Suppressor macrophage treated with lipopolysaccharide for 4 hours (primary cell): ENCODE measurements around the gene ADAT3.

Source experiments
- DNase-seq: peaks from one replicate; pipeline ENCODE4 v3.0.0-alpha.2; 2020

Gene ADAT3

GRCh38 chr19:1905110-1905862 lies at the start of gene ADAT3, which contains the start of gene SCAMP4:
Gene ADAT3, plus strand, starts transcription at chr19:1905399. Its CDS starts 6,649 bp downstream, at chr19:1912048.
Gene SCAMP4, plus strand, starts transcription at chr19:1905399. Its CDS starts 9,621 bp downstream, at chr19:1915020.
- peak; percentile 99 for DNase-seq

- peak; percentile 35 for DNase-seq
Observed at GRCh38 chr19:1855828-1856255, 49.4 kb upstream of the ADAT3 start.

- DNase-seq, result no peak
Observed at GRCh38 chr19:1856345-1856697, 48.9 kb upstream of the ADAT3 start.

DNA sequence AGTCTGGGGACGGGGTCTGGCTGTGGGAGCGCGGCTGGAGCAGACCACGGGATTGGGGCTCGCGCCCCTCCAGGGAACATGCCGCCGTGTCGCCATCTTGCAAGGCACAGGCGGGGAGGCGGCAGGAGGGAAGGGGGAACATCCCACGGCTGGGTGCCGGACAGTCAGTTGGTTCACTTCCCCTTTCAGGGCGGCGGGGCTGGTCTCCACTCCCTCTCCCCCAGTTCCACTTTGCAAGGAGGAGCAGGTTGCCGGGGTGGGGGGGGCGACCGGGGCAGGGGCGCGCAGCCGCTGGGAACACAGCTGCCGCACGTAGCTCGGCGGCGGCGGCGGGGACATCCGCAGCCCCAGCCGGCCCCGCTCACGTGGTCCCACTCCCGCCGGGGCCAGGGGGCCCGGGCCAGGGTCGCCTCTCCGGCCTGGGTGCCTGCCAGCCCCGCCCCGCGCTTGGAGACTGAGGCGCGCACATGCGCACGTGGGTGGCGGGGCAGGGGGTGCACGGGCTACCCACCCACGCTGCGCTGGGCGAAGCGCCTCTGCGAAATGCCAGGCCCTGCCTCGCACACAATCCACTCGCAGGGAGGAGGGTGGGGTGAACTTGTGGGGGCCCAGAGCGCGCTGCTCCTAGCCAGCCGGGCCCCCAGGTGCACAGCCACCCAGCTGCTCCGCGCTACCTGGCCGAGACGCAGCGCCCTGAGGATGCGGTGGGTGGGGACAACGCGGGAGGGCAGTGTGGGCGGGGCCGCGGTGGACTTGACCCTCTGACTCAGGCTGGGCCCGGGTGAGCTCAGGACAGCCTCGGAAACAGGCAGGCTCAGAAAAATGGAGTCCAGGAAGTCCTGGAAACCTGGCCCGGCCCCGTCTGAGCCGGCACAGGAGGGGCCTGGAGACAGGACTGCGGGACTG lies 48.2 kb upstream of the ADAT3 start:
- peak; percentile 94 for DNase-seq

GRCh38 chr19:1857648-1858326 lies 47.4 kb upstream of the ADAT3 start:
- DNase-seq, result no peak

DNA sequence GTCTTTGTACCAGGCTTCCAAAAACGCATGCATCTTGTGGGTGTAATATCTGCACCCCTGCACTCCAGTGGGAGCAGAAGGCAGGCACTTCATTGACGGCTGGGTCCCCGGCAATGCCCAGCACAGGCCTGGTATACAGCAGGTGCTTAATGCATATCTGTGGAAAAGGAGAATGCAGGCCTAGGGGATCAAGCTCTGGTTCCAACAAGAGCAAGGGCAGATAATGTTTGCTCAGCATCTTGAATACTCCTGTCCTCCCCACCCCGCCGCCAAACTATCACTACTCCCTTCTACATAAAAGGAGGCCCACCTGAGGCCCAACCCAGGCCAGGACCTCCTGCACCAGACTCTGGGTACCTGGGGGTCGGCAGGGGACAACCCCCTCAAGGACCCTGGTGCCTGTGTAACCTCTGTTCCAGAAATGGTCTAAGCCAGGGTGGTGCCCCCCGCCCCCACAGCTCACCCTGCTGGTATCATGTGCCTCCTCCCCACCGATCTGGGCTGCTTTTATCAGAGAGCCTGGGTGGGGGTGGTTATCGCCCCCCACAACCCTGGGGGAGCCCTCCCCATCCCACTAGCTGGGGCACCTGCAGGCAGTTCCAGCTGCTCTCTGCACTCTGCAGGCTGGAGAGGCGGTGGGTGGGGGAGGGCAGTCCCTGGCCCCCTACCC lies 46.7 kb upstream of the ADAT3 start:
- no peak for DNase-seq

DNA sequence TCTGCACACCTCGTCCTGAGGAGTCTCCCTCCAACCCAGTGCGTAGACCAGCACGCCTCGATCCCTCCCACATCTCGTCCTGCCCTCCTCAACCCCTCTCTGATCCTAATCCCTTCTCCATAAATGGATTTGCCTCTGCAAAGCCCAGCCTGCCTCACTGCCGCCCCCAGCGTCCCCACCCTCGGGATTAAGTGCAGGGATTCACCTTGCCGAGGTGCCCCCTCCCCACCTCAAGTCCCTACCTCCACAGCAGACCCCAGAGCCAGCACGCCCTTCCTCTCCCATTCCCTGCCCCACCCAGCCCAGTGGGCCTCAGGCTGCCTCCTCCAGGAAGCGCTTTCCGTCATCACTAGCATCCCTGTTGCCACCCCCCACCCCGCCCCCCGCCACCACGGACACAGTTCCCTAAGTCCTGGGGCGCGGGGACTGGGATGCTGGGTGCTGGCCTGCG lies 45.8 kb upstream of the ADAT3 start:
- DNase-seq, result no peak

- peak; percentile 68 for DNase-seq
Observed at GRCh38 chr19:1860042-1860775, 45.0 kb upstream of the ADAT3 start.

- no peak for DNase-seq
Observed at GRCh38 chr19:1860821-1861598, 44.2 kb upstream of the ADAT3 start.

- peak; percentile 31 for DNase-seq
Observed at GRCh38 chr19:1861599-1862031, 43.6 kb upstream of the ADAT3 start.

DNA sequence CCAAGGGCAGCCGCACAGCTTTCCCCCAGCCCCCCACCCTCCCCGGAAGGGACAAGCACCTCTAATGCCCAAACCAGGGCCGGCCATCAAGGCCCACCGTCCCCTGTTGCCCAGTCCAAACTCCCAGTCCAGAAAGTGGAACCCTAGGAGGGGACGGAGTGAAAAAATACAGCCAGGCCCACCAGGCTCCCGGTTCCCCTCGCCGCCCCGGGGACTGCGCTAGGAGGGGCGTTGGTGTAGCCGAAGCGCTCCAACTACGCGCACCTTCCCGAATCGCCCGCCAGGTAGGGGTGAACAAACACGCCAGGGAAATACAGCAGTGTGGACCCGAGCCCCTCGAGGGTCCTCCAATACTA lies 43.2 kb upstream of the ADAT3 start:
- DNase-seq, result no peak

DNA sequence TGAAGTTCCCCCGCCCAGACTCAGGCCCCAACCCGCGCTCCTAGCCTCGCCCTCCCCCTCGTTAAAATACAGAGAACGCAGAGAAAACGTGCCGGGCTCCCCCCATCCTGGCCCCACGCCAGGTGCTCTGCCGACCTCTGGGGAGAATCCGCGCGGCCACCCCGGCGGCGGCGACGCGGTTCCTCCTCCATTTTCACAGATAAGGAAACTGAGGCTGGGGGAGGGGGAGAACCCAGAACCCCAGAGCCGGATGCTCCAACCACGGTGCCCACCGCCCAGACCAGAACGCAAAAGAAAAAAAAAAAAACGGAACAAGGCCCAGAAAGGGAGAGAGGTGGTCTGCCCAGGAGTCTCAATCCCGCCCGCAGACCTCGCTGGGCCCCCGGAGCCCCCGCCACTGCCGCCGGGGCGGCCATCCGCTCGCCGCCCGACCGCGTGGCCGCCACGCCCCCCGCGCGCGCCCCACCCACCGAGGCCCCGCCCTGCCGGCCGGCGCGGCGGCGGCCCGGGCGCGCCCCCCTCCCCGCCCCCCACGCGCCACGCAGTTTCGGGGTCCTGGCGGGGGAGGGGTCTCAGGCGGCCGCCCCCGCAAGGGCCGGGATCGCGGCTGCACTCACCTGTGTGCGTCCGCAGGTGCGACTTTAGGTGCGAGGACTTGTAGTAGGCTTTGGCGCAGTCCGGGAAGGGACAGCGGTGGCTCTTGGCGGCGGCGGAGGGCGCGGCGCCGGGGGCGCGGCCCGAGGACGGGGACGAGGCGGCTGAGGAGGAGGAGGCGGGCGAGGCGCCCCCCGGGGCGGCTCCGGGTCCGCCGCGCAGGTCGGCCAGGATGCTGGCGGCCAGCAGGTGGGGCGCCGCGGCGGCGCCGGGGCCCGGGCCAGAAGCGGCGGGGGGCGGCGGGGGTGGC lies 42.5 kb upstream of the ADAT3 start:
- peak; percentile 54 for DNase-seq

GRCh38 chr19:1863328-1863637 lies 41.9 kb upstream of the ADAT3 start, which contains the start of gene KLF16:
Gene KLF16, minus strand, starts transcription at chr19:1863579. Its CDS starts 82 bp downstream, at chr19:1863497.
- no peak for DNase-seq

DNA sequence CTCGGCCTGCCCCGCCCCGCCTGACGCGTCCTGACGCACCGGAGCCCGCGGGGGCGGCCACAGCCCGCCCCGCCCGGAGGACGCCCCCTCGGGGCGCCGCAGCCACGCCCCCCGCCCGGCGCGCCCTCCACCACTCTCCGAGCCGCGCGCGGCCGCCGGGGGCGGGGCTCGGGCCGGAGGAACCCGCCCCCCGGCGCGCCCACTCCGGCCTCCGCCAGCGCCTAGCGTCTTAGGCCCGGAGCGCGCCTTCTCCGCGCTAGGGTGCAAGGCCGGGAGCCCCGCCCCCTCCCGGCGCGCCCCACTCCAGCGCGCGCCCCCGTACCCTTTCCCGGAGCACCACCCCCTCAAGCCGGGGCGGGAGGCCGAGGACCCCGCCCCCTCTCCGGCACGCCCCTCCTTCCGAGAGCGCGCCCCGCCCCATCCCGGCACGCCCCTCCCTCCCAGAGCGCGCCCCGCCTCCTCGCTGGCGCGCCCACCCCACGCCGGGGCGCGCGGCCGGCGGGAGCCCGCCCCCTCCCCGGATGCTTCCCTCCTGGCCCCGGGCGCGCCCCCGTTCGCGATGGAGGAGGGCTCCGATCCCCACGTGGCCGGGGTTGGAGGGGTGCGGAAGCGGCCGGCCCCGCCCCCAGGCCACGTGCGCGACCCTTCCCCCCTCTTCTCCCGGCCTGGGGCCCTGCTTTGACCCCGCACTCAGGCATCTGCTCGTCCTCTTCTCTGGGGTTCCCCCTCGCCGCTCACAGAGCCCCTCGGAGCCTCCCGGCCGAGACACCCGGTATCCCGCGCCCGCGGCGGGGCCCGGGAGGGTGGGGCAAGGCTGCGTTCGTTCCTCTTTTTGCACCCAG lies 41.3 kb upstream of the ADAT3 start:
- DNase-seq, result peak; percentile 98

- peak; percentile 84 for DNase-seq
Observed at GRCh38 chr19:1864480-1865171, 40.6 kb upstream of the ADAT3 start.

- DNase-seq, result no peak
Observed at GRCh38 chr19:1865172-1866010, 39.8 kb upstream of the ADAT3 start.

DNA sequence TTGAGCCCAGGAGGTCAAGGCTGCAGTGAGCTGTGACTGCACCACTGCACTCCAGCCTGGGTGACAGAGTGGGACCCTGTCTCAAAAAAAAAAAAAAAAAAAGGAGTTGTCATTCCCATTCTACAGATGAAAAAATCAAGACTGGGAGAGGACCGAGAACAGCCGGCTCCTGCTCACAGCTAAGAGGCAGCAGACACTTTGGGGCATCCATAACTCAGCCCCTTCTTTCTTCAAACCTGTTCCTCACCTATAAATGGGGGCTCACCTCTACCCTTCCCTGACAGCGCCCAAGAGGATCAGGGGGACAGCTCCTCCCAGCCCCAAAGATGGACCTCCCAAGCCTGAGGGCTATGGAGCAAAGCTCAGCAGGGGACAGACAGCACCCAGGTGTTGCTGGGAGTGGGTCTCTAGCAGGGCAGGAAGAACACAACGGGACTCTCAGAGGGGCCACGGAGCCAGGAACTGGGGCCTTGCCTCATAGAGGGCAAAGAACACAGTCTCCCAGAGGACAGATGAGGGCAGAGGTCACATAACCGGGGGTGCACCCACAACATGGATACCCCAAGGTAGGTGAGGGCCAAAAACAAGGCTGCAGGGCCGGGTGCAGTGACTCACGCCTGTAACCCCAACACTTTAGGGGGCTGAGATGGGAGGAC lies 38.4 kb upstream of the ADAT3 start:
- no peak for DNase-seq
